Measurements from ENCODE around the gene PACRG.

PACRG gene

DNA sequence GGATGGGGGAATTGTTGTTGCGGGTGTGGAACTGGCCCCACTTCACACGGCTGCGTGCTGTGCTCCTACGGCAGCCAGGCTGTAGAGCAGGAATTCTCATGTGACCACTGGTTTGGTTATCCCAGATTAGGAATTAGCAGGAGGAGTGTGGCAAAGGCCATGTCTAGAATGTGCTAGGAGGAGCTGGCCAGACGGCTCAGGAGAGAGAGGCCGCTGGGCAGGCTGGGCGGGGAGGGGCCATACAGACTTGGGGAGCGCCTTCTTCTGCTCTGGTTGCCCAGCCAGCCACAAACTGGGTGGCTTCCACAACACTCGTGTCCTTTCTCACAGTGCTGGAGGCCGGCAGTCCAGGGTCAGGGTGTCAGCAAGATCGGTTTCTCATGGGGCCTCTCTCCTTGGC is 441.7 kb downstream of the PACRG start:
- H3K4me3 ChIP-seq (ENCODE audit: insufficient read depth, low read depth, low read length): no peak overlapping the region
- H3K9me3 ChIP-seq (ENCODE audit: control insufficient read depth, low read length): no peaks in the 10 kb centered on the region
- no peak overlapping the region for H3K27ac ChIP-seq (ENCODE audit: insufficient read depth, low read depth, low read length, poor library complexity, severe bottlenecking)
- no peaks in the 10 kb centered on the region for H3K36me3 ChIP-seq (ENCODE audit: control insufficient read depth, insufficient read depth, low read length)
- H3K4me1 ChIP-seq (ENCODE audit: control insufficient read depth, insufficient read depth, low read length): no peaks in the 10 kb centered on the region
- H3K27me3 ChIP-seq (ENCODE audit: control insufficient read depth, insufficient read depth, low read length, poor library complexity, severe bottlenecking): no peaks in the 10 kb centered on the region
- WGBS, 2 experiments: 96% methylated on average over 11 of the region's 11 CpGs

DNA sequence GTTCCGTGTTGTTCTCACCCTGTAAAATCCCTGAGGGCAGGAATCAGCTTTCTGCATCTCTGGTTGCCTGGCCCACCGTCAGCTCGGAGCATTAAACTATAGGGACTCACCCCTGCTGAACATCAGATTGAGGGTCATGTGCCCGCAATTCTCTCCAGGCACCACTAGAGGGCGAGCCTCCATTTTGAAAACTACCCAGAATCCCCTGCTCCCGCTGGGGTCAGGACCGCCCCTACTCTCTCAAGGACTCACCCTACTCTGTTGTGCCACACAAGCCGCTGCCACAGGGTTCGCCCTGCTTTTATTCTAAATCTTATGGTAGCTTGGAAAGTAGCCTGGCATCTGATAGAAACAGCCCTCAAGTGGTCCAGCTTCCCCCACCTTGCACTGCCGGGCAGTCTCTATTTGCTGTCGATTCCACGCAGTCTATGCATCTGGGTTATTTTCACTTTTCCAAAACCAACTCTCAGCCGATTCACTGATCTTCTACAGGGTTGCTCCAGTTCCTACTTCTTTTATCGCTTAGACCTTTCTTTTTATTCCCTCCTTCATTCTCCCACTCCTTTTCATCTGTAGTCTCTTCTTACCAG is 442.6 kb downstream of the PACRG start:
- H3K4me3 ChIP-seq (ENCODE audit: insufficient read depth, low read depth, low read length): no peak overlapping the region
- H3K4me1 ChIP-seq (ENCODE audit: control insufficient read depth, insufficient read depth, low read length): no peaks in the 10 kb centered on the region
- no peak overlapping the region for H3K27ac ChIP-seq (ENCODE audit: insufficient read depth, low read depth, low read length, poor library complexity, severe bottlenecking)

DNA sequence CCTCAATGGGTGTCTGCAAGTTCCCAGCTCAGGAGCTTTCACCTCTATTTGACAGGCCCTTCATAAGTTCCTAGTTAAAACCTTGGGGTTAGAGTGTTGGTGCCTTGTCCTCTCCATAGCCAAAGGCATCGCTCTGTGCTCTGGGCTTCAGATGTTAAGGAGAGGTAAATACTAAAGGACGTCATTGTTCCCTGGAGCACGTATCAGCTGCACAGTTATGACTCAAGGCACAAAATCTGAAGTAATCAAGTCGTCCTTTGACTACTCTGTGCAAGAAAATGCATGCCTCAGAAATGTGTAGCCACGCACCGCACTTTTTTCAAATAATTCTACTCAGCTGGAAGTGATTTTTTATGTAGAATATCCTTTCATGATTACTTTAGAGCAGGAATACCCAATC is 446.0 kb downstream of the PACRG start:
- no peak overlapping the region for H3K4me3 ChIP-seq (ENCODE audit: insufficient read depth, low read depth, low read length)
- WGBS, 2 experiments: 94 to 95% methylated on average over 6 of the region's 6 CpGs
- H3K27me3 ChIP-seq (ENCODE audit: control insufficient read depth, insufficient read depth, low read length, poor library complexity, severe bottlenecking): no peaks in the 10 kb centered on the region
- H3K9me3 ChIP-seq (ENCODE audit: control insufficient read depth, low read length): no peaks in the 10 kb centered on the region
- no peaks in the 10 kb centered on the region for H3K4me1 ChIP-seq (ENCODE audit: control insufficient read depth, insufficient read depth, low read length)
- H3K27ac ChIP-seq (ENCODE audit: insufficient read depth, low read depth, low read length, poor library complexity, severe bottlenecking): no peak overlapping the region
- H3K36me3 ChIP-seq (ENCODE audit: control insufficient read depth, insufficient read depth, low read length): no peaks in the 10 kb centered on the region

More for the DNA sequence above, 442.6 kb downstream of the PACRG start:
- WGBS, 2 experiments: 92% methylated on average over 14 of the region's 14 CpGs
- H3K36me3 ChIP-seq (ENCODE audit: control insufficient read depth, insufficient read depth, low read length): no peaks in the 10 kb centered on the region
- H3K9me3 ChIP-seq (ENCODE audit: control insufficient read depth, low read length): no peaks in the 10 kb centered on the region
- H3K27me3 ChIP-seq (ENCODE audit: control insufficient read depth, insufficient read depth, low read length, poor library complexity, severe bottlenecking): no peaks in the 10 kb centered on the region

DNA sequence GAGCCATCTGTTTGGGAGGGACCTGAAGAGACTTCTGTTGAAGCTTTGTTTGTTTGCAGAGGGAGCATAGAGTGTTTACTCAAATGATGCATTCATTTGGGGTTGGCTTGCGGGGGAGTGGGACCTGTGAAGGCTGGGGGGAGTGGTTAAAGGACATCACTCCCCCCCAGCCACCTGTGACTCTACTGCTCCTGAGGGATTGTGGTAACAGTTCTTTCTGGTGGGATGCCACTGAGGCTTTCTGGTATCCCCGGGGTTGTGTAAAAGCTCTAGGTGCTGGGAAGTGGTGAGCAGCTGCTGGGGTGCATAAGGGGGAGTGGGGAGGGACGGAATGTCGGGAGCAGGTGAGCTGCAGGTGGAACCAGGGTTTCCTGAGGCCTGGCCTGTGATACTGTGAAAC is 447.5 kb downstream of the PACRG start:
- WGBS, 2 experiments: 82 to 93% methylated on average over 3 to 4 of the region's 4 CpGs
- no peak overlapping the region for H3K4me3 ChIP-seq (ENCODE audit: insufficient read depth, low read depth, low read length)
- no peaks in the 10 kb centered on the region for H3K27me3 ChIP-seq (ENCODE audit: control insufficient read depth, insufficient read depth, low read length, poor library complexity, severe bottlenecking)
- H3K9me3 ChIP-seq (ENCODE audit: control insufficient read depth, low read length): no peaks in the 10 kb centered on the region
- H3K4me1 ChIP-seq (ENCODE audit: control insufficient read depth, insufficient read depth, low read length): no peaks in the 10 kb centered on the region
- no peak overlapping the region for H3K27ac ChIP-seq (ENCODE audit: insufficient read depth, low read depth, low read length, poor library complexity, severe bottlenecking)
- H3K36me3 ChIP-seq (ENCODE audit: control insufficient read depth, insufficient read depth, low read length): no peaks in the 10 kb centered on the region

DNA sequence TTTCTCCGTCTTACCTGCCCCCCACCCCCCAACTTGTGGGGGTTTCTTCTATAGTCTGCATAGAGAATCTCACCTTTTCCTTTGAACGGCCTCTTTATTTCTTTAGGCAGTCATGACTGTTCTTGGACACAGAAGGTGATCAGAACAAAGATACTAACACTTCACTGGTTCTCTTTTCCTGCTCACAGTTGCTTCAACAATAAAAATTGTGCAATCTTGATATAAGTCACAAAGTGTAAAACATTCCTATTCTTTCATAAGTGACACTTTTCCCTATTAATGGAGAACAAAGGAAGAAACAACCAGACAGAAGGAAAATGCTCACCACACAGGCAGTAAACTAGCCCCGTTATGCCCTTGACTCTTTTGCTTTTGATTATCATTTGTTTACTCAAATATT is 448.3 kb downstream of the PACRG start:
- H3K4me3 ChIP-seq (ENCODE audit: insufficient read depth, low read depth, low read length): no peak overlapping the region
- H3K36me3 ChIP-seq (ENCODE audit: control insufficient read depth, insufficient read depth, low read length): no peaks in the 10 kb centered on the region
- H3K4me1 ChIP-seq (ENCODE audit: control insufficient read depth, insufficient read depth, low read length): no peaks in the 10 kb centered on the region
- no peaks in the 10 kb centered on the region for H3K9me3 ChIP-seq (ENCODE audit: control insufficient read depth, low read length)
- H3K27me3 ChIP-seq (ENCODE audit: control insufficient read depth, insufficient read depth, low read length, poor library complexity, severe bottlenecking): no peaks in the 10 kb centered on the region
- 85 to 96% methylated on average over 2 to 3 of the region's 3 CpGs for WGBS, 2 experiments
- H3K27ac ChIP-seq (ENCODE audit: insufficient read depth, low read depth, low read length, poor library complexity, severe bottlenecking): no peak overlapping the region

DNA sequence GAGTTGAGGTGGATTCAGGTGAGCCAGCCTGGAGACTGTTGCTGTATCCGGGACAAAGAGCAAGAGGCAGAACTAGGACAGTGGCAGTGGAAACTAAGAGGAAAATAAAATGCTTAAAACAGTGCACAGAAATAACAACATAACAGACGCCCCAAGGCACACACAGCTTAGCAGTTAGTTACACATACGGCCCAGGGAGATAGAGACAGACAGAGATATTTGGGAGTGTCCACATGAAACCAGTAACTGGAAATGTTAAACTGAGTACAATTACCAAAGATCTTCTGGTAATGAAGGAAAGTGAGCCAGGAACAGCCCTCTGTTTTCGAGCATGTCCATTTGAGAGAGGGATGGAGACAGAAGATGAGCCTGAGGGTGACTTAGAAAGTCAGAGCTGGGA is 449.2 kb downstream of the PACRG start:
- no peaks in the 10 kb centered on the region for H3K27me3 ChIP-seq (ENCODE audit: control insufficient read depth, insufficient read depth, low read length, poor library complexity, severe bottlenecking)
- no peaks in the 10 kb centered on the region for H3K4me1 ChIP-seq (ENCODE audit: control insufficient read depth, insufficient read depth, low read length)
- no peaks in the 10 kb centered on the region for H3K36me3 ChIP-seq (ENCODE audit: control insufficient read depth, insufficient read depth, low read length)
- WGBS, 2 experiments: 84 to 93% methylated on average over 4 of the region's 4 CpGs
- H3K9me3 ChIP-seq (ENCODE audit: control insufficient read depth, low read length): no peaks in the 10 kb centered on the region
- no peak overlapping the region for H3K27ac ChIP-seq (ENCODE audit: insufficient read depth, low read depth, low read length, poor library complexity, severe bottlenecking)
- H3K4me3 ChIP-seq (ENCODE audit: insufficient read depth, low read depth, low read length): no peak overlapping the region

DNA sequence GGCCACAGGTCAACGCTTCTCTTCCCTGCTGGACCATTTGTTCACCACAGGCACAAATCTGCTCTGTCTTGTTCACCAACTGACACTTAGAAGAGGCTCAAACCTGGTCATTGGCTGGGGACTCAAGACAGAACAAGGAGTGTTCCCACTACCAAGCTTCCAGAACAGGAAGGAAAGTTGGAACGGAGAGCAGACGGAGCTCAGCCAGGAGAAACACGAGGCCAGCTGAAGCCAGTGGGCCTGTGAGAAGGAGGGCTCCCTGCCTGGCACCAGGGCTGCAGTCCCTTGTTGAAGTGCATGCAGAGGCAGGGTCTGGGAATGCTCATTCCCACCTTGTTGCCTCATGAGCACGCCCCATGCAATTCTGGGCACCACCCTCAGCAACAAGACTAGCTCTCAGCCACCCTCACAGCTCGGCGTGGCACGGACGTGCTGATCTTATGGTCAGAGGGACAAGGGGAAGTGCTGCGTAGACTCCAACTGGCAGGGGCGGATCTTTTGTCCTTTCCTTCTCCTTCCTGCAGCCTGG is 450.2 kb downstream of the PACRG start:
- no peaks in the 10 kb centered on the region for H3K4me1 ChIP-seq (ENCODE audit: control insufficient read depth, insufficient read depth, low read length)
- no peak overlapping the region for H3K4me3 ChIP-seq (ENCODE audit: insufficient read depth, low read depth, low read length)
- no peaks in the 10 kb centered on the region for H3K9me3 ChIP-seq (ENCODE audit: control insufficient read depth, low read length)
- no peaks in the 10 kb centered on the region for H3K36me3 ChIP-seq (ENCODE audit: control insufficient read depth, insufficient read depth, low read length)
- H3K27me3 ChIP-seq (ENCODE audit: control insufficient read depth, insufficient read depth, low read length, poor library complexity, severe bottlenecking): no peaks in the 10 kb centered on the region
- no peak overlapping the region for H3K27ac ChIP-seq (ENCODE audit: insufficient read depth, low read depth, low read length, poor library complexity, severe bottlenecking)
- WGBS, 2 experiments: 95 to 97% methylated on average over 11 of the region's 11 CpGs

DNA sequence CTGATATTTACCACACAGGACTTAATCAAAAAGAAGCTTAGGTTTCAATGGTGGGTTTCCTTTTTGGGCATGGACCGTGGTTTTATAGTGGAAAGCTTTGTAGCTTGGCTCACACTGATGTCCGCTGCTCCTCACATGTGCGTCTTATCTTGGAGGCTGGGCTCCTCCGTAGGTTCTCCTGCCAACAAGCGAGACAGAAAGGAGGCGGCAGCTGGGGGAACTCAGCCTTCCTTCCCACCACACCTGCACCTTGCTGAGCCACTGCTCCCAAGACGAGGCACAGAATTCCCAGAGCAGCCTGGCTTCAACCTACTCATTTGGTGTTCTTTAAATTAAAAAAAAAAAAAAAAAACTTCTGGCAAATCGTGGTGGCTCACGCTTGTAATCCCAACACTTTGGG is 451.3 kb downstream of the PACRG start:
- WGBS, 2 experiments: 92 to 93% methylated on average over 9 of the region's 9 CpGs
- no peaks in the 10 kb centered on the region for H3K4me1 ChIP-seq (ENCODE audit: control insufficient read depth, insufficient read depth, low read length)
- no peaks in the 10 kb centered on the region for H3K9me3 ChIP-seq (ENCODE audit: control insufficient read depth, low read length)
- H3K4me3 ChIP-seq (ENCODE audit: insufficient read depth, low read depth, low read length): no peak overlapping the region
- no peak overlapping the region for H3K27ac ChIP-seq (ENCODE audit: insufficient read depth, low read depth, low read length, poor library complexity, severe bottlenecking)
- H3K27me3 ChIP-seq (ENCODE audit: control insufficient read depth, insufficient read depth, low read length, poor library complexity, severe bottlenecking): no peaks in the 10 kb centered on the region
- H3K36me3 ChIP-seq (ENCODE audit: control insufficient read depth, insufficient read depth, low read length): no peaks in the 10 kb centered on the region

DNA sequence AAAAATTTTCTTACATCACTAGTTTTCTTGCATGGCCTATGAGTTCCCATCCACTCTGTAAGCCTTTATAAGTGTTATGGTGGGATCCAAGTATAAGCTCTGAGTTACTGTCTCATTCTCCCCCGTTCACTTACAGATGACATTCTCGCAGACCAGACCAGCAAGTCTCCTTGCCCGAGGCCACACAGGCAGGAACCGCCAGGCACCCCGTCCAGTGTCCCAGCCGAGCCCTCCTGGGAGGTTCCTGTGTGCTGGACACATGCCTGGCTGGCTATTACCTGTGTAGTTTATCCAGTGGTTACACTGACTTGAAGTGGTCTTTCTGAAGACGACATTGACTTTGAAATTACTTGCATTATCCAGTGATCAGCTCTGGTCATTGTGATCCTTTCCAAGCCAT is 451.9 kb downstream of the PACRG start:
- Histone ChIP-seq H3K4me1 (ENCODE audit: control insufficient read depth, insufficient read depth, low read length) (no peaks in the 10 kb centered on the region), H3K4me3 (ENCODE audit: insufficient read depth, low read depth, low read length) (no peak overlapping the region), H3K27me3 (ENCODE audit: control insufficient read depth, insufficient read depth, low read length, poor library complexity, severe bottlenecking) (no peaks in the 10 kb centered on the region), H3K27ac (ENCODE audit: insufficient read depth, low read depth, low read length, poor library complexity, severe bottlenecking) (no peak overlapping the region), H3K36me3 (ENCODE audit: control insufficient read depth, insufficient read depth, low read length) (no peaks in the 10 kb centered on the region), H3K9me3 (ENCODE audit: control insufficient read depth, low read length) (no peaks in the 10 kb centered on the region)
- 93 to 95% methylated on average over 7 of the region's 7 CpGs for WGBS, 2 experiments

DNA sequence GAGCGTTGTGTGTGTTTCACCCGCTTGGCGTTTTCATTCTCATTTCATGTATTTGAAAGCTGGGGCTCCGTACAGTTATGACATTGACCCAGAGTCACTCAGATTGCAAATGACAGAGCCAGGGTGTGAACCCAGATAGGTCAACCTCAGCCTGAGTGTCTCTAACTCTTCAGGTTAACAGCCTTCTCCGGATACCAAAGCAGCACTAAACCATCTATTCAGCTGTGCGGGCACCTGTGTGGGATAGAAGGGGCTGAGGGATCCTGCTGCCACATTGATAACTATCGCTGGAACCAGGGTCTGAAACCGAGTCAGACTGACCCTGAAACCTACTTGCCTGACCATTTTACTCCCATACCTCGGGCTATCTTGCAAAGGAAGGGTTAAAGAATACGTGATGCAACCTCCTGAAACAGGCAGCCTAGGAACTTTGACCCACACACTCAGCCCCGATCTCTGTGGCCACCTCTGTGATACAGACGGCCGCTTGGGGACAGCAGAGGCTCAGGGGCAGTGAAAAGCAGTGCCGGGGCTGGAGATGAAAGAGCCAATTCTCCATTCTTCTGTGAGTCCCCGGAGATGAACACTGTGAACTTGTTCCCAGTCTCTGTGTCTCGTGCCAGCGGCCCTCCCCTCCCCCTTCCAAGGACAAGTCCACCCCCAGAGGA is 453.2 kb downstream of the PACRG start:
- H3K9me3 ChIP-seq (ENCODE audit: control insufficient read depth, low read length): no peaks in the 10 kb centered on the region
- 45 to 47% methylated on average over 17 of the region's 17 CpGs for WGBS, 2 experiments
- H3K4me3 ChIP-seq (ENCODE audit: insufficient read depth, low read depth, low read length): no peak overlapping the region
- H3K36me3 ChIP-seq (ENCODE audit: control insufficient read depth, insufficient read depth, low read length): no peaks in the 10 kb centered on the region
- no peak overlapping the region for H3K27ac ChIP-seq (ENCODE audit: insufficient read depth, low read depth, low read length, poor library complexity, severe bottlenecking)
- H3K27me3 ChIP-seq (ENCODE audit: control insufficient read depth, insufficient read depth, low read length, poor library complexity, severe bottlenecking): no peaks in the 10 kb centered on the region
- H3K4me1 ChIP-seq (ENCODE audit: control insufficient read depth, insufficient read depth, low read length): peaks cover 4% of the 10 kb centered on the region
